HCT116 (cell line): ENCODE results near the gene CACNB2. TPM values are rescaled to one million over a fixed set of nuclear protein-coding genes. Genes with fewer than 3 reads are reported as not detected.

Source experiments
- ATAC-seq: fragments of 200-7000 bp; cut with Tn5 transposase; 2 replicates; pipeline ENCODE4 v1.9.1; 2020; ENCODE audit warnings: mild to moderate bottlenecking, moderate library complexity
- BruUV-seq: library from RNA; stranded (reverse); fragments of 400-500 nt; replicated peaks from 2 replicates; lab custom pipeline; 2021; lab: Mats Ljungman, UMichigan
- CTCF ChIA-PET: fragments of 300-600 bp; sonication (Branson Sonifier 250); formaldehyde crosslinking; loops from one replicate; lab custom pipeline; 2021; ENCODE audit warnings: antibody characterized with exemption; lab: Charles Lee
- POLR2A ChIA-PET: fragments of 300-600, 350-600 bp; sonication (Branson Sonifier 250); formaldehyde crosslinking; loops from one replicate; lab custom pipeline; 2021; ENCODE audit warnings: antibody characterized with exemption; lab: Charles Lee
- RAD21 ChIA-PET, 2 experiments: fragments of 300-600 bp; sonication (Branson Sonifier 250); formaldehyde crosslinking; loops; one replicate each; lab custom pipeline; 2023; ENCODE audit warnings: low total read pairs in 2 of 2; ENCODE audit not compliant: uncharacterized antibody in 2 of 2, unreplicated experiment in 2 of 2, low non-redundant PET in 1 of 2; lab: Charles Lee
- DNase-seq: peaks from one replicate; pipeline ENCODE4 v3.0.0-alpha.2; 2010; ENCODE audit warnings: low read depth, low spot score
- H2AFZ ChIP-seq: fragments of 200-600 bp; shearing (Covaris generic), sonication (generic); 2 replicates; pipeline ENCODE4 v1.6.1; 2017; ENCODE audit warnings: low read depth, mixed run types, mixed read lengths, antibody characterized with exemption, low read length; ENCODE audit not compliant: poor library complexity, severe bottlenecking
- H3K27ac ChIP-seq: 2 replicates; pipeline ENCODE4 v1.5.1; 2012; ENCODE audit warnings: low read depth, low read length
- H3K27me3 ChIP-seq: fragments of 200-600 bp; sonication (generic); 2 replicates; pipeline ENCODE4 v1.6.1; 2016; ENCODE audit warnings: mixed run types, low read length, mixed read lengths; ENCODE audit not compliant: insufficient read depth
- H3K36me3 ChIP-seq, 2 experiments: fragments of 200-500 bp in 1 of 2; fragments of 200-600 bp in 1 of 2; sonication (Bioruptor generic) in 1 of 2; sonication (generic) in 1 of 2; 2 replicates each; pipeline versions ENCODE4 v1.5.1 to v1.6.1; 2014 to 2016; ENCODE audit warnings: low read length in 2 of 2, inconsistent platforms in 1 of 2, mixed read lengths in 1 of 2, mixed run types in 1 of 2; ENCODE audit not compliant: insufficient read depth in 2 of 2, control insufficient read depth in 1 of 2
- H3K4me1 ChIP-seq, 2 experiments: fragments of 200-600 bp in 1 of 2; sonication (generic) in 1 of 2; 2 replicates each; pipeline versions ENCODE4 v1.5.1 to v1.6.1; 2012 to 2017; ENCODE audit warnings: low read length in 2 of 2, inconsistent platforms in 1 of 2, mild to moderate bottlenecking in 1 of 2, mixed read lengths in 1 of 2, mixed run types in 1 of 2, moderate library complexity in 1 of 2; ENCODE audit not compliant: insufficient read depth in 2 of 2, control insufficient read depth in 1 of 2
- H3K4me2 ChIP-seq: fragments of 200-600 bp; sonication (generic); 2 replicates; pipeline ENCODE4 v1.6.1; 2017; ENCODE audit warnings: mixed run types, low read length, mixed read lengths
- H3K4me3 ChIP-seq, 2 experiments: fragments of 200-600 bp in 1 of 2; sonication (generic) in 1 of 2; replicated peaks in 1 of 2; 2 replicates each; pipeline ENCODE4 v1.5.1; 2011 to 2016; ENCODE audit warnings: low read length in 2 of 2, control low read depth in 1 of 2, low read depth in 1 of 2, mild to moderate bottlenecking in 1 of 2, mixed read lengths in 1 of 2, mixed run types in 1 of 2
- H3K79me2 ChIP-seq: fragments of 200-600 bp; sonication (generic); 2 replicates; pipeline ENCODE4 v1.6.1; 2017; ENCODE audit warnings: mild to moderate bottlenecking, mixed run types, low read length, moderate library complexity, mixed read lengths; ENCODE audit not compliant: insufficient read depth
- H3K9ac ChIP-seq: fragments of 200-600 bp; sonication (generic); 2 replicates; pipeline ENCODE4 v1.6.1; 2016; ENCODE audit warnings: low read length, mixed read lengths
- H3K9me2 ChIP-seq: fragments of 200-600 bp; sonication (generic), shearing (Covaris generic); 2 replicates; pipeline ENCODE4 v1.6.1; 2017; ENCODE audit warnings: mixed run types, mild to moderate bottlenecking, moderate library complexity; ENCODE audit not compliant: insufficient read depth
- H3K9me3 ChIP-seq, 2 experiments: fragments of 200-500 bp in 1 of 2; fragments of 200-600 bp in 1 of 2; sonication (Bioruptor generic) in 1 of 2; sonication (generic) in 1 of 2; 2 replicates each; pipeline ENCODE4 v1.6.1; 2014 to 2017; ENCODE audit warnings: low read length in 2 of 2, mixed read lengths in 2 of 2, inconsistent platforms in 1 of 2, low read depth in 1 of 2, mild to moderate bottlenecking in 1 of 2, mixed run types in 1 of 2, moderate library complexity in 1 of 2; ENCODE audit not compliant: control insufficient read depth in 1 of 2, insufficient read depth in 1 of 2
- H4K20me1 ChIP-seq: fragments of 200-600 bp; sonication (generic), shearing (Covaris generic); 2 replicates; pipeline ENCODE4 v1.6.1; 2017; ENCODE audit warnings: mixed run types, mild to moderate bottlenecking, moderate library complexity; ENCODE audit not compliant: insufficient read depth
- CTCF ChIP-seq, 3 experiments: fragments of 200-600 bp in 1 of 3; sonication (generic) in 1 of 3; IDR thresholded peaks in 2 of 3; conservative IDR thresholded peaks in 1 of 3; 2 replicates each; pipeline ENCODE4 v1.5.1; 2012 to 2017; ENCODE audit warnings: low read depth in 2 of 3, low read length in 2 of 3, antibody characterized with exemption in 1 of 3, borderline replicate concordance in 1 of 3, control low read depth in 1 of 3, mild to moderate bottlenecking in 1 of 3, mixed read lengths in 1 of 3, mixed run types in 1 of 3, moderate library complexity in 1 of 3; ENCODE audit not compliant: insufficient read depth in 1 of 3
- EGR1 ChIP-seq: IDR thresholded peaks from 2 replicates; pipeline ENCODE4 v1.6.1; 2012; ENCODE audit warnings: low read depth
- ELF1 ChIP-seq: IDR thresholded peaks from 2 replicates; pipeline ENCODE4 v1.6.1; 2012; ENCODE audit warnings: low read depth, borderline replicate concordance
- FOSL1 ChIP-seq: IDR thresholded peaks from 2 replicates; pipeline ENCODE4 v1.6.1; 2012; ENCODE audit warnings: low read depth
- JUND ChIP-seq: IDR thresholded peaks from 2 replicates; pipeline ENCODE4 v1.6.1; 2012
- POLR2A ChIP-seq: IDR thresholded peaks from 2 replicates; pipeline ENCODE4 v1.7.0; 2011; ENCODE audit warnings: borderline replicate concordance; ENCODE audit not compliant: insufficient read depth, insufficient read length; ENCODE audit errors: extremely low read depth
- POLR2AphosphoS5 ChIP-seq: IDR thresholded peaks from 2 replicates; pipeline ENCODE4 v1.6.1; 2011; ENCODE audit warnings: mild to moderate bottlenecking, low read depth, low read length, moderate library complexity
- REST ChIP-seq: IDR thresholded peaks from 2 replicates; pipeline ENCODE4 v1.6.1; 2012; ENCODE audit warnings: low read depth
- SP1 ChIP-seq: IDR thresholded peaks from 2 replicates; pipeline ENCODE4 v1.6.1; 2012; ENCODE audit warnings: low read depth
- SRF ChIP-seq: IDR thresholded peaks from 2 replicates; pipeline ENCODE4 v1.6.1; 2012; ENCODE audit warnings: low read depth
- ZNF274 ChIP-seq: fragments of 200-500 bp; sonication (Bioruptor generic); IDR thresholded peaks from 2 replicates; pipeline ENCODE4 v1.6.1; 2014; ENCODE audit warnings: mild to moderate bottlenecking, low read depth, low read length, inconsistent platforms
- intact Hi-C: fragments of 100-400 bp; cut with micrococcal nuclease; formaldehyde crosslinking; loops from 2 replicates; pipeline ENCODE4 v1.10.0; 2022
- total RNA-seq: library from RNA; stranded (reverse); gene quantifications from one replicate; pipeline ENCODE4 v1.2.1, GENCODE V29; 2021; ENCODE audit not compliant: unreplicated experiment
- TF ChIP-seq, protein P1 (sequence below): IDR thresholded peaks from 2 replicates; pipeline ENCODE4 v1.6.1; 2012

Gene CACNB2
- total RNA-seq, 1 experiment from 2014 or later: 0.71 TPM

DNA sequence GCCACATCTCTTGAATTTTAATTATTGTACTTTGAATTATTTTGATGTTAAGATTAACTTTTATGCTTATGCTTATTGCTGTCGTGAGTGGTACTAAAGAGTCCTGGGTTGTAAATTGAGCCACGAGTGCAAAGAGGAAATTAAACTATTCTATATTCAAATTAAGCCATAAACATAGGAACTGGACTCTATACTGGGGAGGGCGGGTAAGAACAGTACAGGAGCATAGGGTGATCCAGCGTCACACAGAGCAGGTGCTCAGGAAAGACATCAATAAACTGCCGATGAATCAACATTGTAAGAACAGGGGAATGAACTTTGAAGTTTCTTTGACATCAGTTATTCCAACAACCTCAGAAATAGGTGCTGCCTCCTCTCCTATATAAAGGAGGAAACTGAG lies 219.6 kb downstream of the CACNB2 start:
- no TSS peak for BruUV-seq
- H3K79me2 ChIP-seq: no peaks in the 10 kb centered on the region
- TF ChIP-seq ELF1: no peak
- no peak for TF ChIP-seq EGR1
- TF ChIP-seq, protein P1, sequence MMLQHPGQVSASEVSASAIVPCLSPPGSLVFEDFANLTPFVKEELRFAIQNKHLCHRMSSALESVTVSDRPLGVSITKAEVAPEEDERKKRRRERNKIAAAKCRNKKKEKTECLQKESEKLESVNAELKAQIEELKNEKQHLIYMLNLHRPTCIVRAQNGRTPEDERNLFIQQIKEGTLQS: no peak
- no peak for TF ChIP-seq REST
- no peak for TF ChIP-seq SP1
- no peak for TF ChIP-seq ZNF274
- TF ChIP-seq CTCF (IDR thresholded peaks at IDR 0.05 in 2 of 3, conservative IDR thresholded peaks at IDR 0.05 in 1 of 3; ENCODE audit: borderline replicate concordance in 1 of 3, insufficient read depth in 1 of 3, low read depth in 2 of 3, low read length in 2 of 3): no peak
- no peak for TF ChIP-seq POLR2A
- no peak for TF ChIP-seq FOSL1
- no peak for TF ChIP-seq JUND
- no peak for TF ChIP-seq SRF
- TF ChIP-seq POLR2AphosphoS5: no peak
- TF ChIP-seq, all 23 proteins: peak for 0
- intact Hi-C loops: no loop called here
- H3K27me3 ChIP-seq: no peaks in the 10 kb centered on the region
- ATAC-seq: no peak
- no peak overlapping the region for H2AFZ ChIP-seq
- RAD21 ChIA-PET: no interaction called here
- no peaks in the 10 kb centered on the region for H4K20me1 ChIP-seq
- POLR2A ChIA-PET: no interaction called here
- no peak overlapping the region for H3K4me2 ChIP-seq
- no peaks in the 10 kb centered on the region for H3K36me3 ChIP-seq
- H3K4me3 ChIP-seq: no peak overlapping the region
- no peaks in the 10 kb centered on the region for H3K9me2 ChIP-seq
- no peaks in the 10 kb centered on the region for H3K9me3 ChIP-seq
- H3K9ac ChIP-seq: no peak overlapping the region
- no peak overlapping the region for H3K27ac ChIP-seq
- H3K4me1 ChIP-seq: no peaks in the 10 kb centered on the region
- CTCF ChIA-PET: no interaction called here
- no peak for DNase-seq
